ENCODE results near the gene ARID3B.

The ARID3B gene

GRCh38 chr15:74517096-74517495, 23.9 kb upstream of the ARID3B start:
- no peak for TF ChIP-seq CTCF (IDR thresholded peaks at IDR 0.05; ENCODE audit: low read depth, low read length)
- H3K4me3 ChIP-seq (ENCODE audit: low read depth, low read length), result no peak overlapping the region
- H3K36me3 ChIP-seq, result no peaks in the 10 kb centered on the region
- no peaks in the 10 kb centered on the region for H3K9me3 ChIP-seq
- no peaks in the 10 kb centered on the region for H3K27me3 ChIP-seq
- no peak for DNase-seq
- no peaks in the 10 kb centered on the region for H3K4me1 ChIP-seq

- DNase-seq, result no peak
These were observed 21.7 kb upstream of the ARID3B start for GRCh38 chr15:74519311-74519710.

GRCh38 chr15:74520407-74520806, 20.6 kb upstream of the ARID3B start:
- H3K36me3 ChIP-seq, result no peaks in the 10 kb centered on the region
- TF ChIP-seq CTCF (IDR thresholded peaks at IDR 0.05; ENCODE audit: low read depth, low read length), result no peak
- no peaks in the 10 kb centered on the region for H3K4me1 ChIP-seq
- no peaks in the 10 kb centered on the region for H3K27me3 ChIP-seq
- no peaks in the 10 kb centered on the region for H3K9me3 ChIP-seq
- no peak overlapping the region for H3K4me3 ChIP-seq (ENCODE audit: low read depth, low read length)
- no peak for DNase-seq

More at GRCh38 chr15:74519311-74519710, 21.7 kb upstream of the ARID3B start:
- TF ChIP-seq CTCF (IDR thresholded peaks at IDR 0.05; ENCODE audit: low read depth, low read length), result no peak
- Histone ChIP-seq H3K27me3 (no peaks in the 10 kb centered on the region), H3K36me3 (no peaks in the 10 kb centered on the region), H3K4me3 (ENCODE audit: low read depth, low read length) (no peak overlapping the region), H3K4me1 (no peaks in the 10 kb centered on the region), H3K9me3 (no peaks in the 10 kb centered on the region)

GRCh38 chr15:74523982-74524381, 17.0 kb upstream of the ARID3B start:
- no peak for TF ChIP-seq CTCF (IDR thresholded peaks at IDR 0.05; ENCODE audit: low read depth, low read length)
- H3K27me3 ChIP-seq, result no peaks in the 10 kb centered on the region
- H3K36me3 ChIP-seq, result no peaks in the 10 kb centered on the region
- H3K9me3 ChIP-seq, result no peaks in the 10 kb centered on the region
- H3K4me1 ChIP-seq, result no peaks in the 10 kb centered on the region
- no peak for DNase-seq
- H3K4me3 ChIP-seq (ENCODE audit: low read depth, low read length), result no peak overlapping the region

GRCh38 chr15:74525309-74525708, 15.7 kb upstream of the ARID3B start:
- no peaks in the 10 kb centered on the region for H3K27me3 ChIP-seq
- no peaks in the 10 kb centered on the region for H3K36me3 ChIP-seq
- no peaks in the 10 kb centered on the region for H3K9me3 ChIP-seq
- H3K4me1 ChIP-seq, result no peaks in the 10 kb centered on the region
- no peak overlapping the region for H3K4me3 ChIP-seq (ENCODE audit: low read depth, low read length)
- TF ChIP-seq CTCF (IDR thresholded peaks at IDR 0.05; ENCODE audit: low read depth, low read length), result no peak
- DNase-seq, result no peak

- H3K4me1 ChIP-seq, result no peaks in the 10 kb centered on the region
- no peaks in the 10 kb centered on the region for H3K9me3 ChIP-seq
- DNase-seq, result no peak
- no peak overlapping the region for H3K4me3 ChIP-seq (ENCODE audit: low read depth, low read length)
- no peak for TF ChIP-seq CTCF (IDR thresholded peaks at IDR 0.05; ENCODE audit: low read depth, low read length)
- H3K27me3 ChIP-seq, result no peaks in the 10 kb centered on the region
- no peaks in the 10 kb centered on the region for H3K36me3 ChIP-seq
These were observed 15.1 kb upstream of the ARID3B start for GRCh38 chr15:74525945-74526344.
